Suprapubic skin (tissue), 4 donors: ENCODE data around the gene TMEM150C.

Source experiments
- POLR2A ChIP-seq, 2 donors: fragments of 450-650 bp; IDR thresholded peaks; one replicate each; pipeline ENCODE4 v1.6.1; 2017; ENCODE audit warnings: antibody characterized with exemption in 2 of 2, mild to moderate bottlenecking in 2 of 2, moderate library complexity in 2 of 2
- POLR2AphosphoS5 ChIP-seq, 3 donors: sonication (generic); formaldehyde crosslinking; IDR thresholded peaks; one replicate each; pipeline ENCODE4 v1.6.1; 2017; ENCODE audit warnings: antibody characterized with exemption in 3 of 3
- TF ChIP-seq, protein P1 (sequence below), 2 donors: fragments of 200-600 bp in 1 of 2; fragments of 450-650 bp in 1 of 2; sonication (generic) in 1 of 2; IDR thresholded peaks; one replicate each; pipeline ENCODE4 v1.5.1; 2016 to 2019; ENCODE audit warnings: antibody characterized with exemption in 2 of 2, mild to moderate bottlenecking in 1 of 2, moderate library complexity in 1 of 2

DNA sequence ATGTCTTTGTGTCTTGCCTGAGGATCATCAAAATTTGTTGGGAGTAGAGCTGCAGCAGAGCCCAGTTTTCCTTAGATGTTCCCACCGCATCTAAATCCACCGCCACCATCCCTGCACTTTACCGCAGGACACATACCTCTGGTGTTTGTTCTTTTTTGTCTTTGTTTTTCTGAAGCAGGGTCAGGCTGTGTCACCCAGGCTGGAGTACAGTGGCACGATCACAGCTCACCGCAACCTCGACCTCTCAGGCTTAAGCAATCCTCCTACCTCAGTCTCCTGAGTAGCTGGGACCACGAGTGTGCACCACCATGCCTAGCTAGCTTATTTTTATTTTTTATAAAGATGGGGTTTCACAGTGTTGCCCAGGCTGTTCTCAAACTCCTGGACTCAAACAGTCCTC lies 126.8 kb downstream of the TMEM150C start:
- TF ChIP-seq POLR2A (IDR thresholded peaks at IDR 0.05) (no peak), POLR2AphosphoS5 (IDR thresholded peaks at IDR 0.05) (no peak)
- TF ChIP-seq, protein P1, sequence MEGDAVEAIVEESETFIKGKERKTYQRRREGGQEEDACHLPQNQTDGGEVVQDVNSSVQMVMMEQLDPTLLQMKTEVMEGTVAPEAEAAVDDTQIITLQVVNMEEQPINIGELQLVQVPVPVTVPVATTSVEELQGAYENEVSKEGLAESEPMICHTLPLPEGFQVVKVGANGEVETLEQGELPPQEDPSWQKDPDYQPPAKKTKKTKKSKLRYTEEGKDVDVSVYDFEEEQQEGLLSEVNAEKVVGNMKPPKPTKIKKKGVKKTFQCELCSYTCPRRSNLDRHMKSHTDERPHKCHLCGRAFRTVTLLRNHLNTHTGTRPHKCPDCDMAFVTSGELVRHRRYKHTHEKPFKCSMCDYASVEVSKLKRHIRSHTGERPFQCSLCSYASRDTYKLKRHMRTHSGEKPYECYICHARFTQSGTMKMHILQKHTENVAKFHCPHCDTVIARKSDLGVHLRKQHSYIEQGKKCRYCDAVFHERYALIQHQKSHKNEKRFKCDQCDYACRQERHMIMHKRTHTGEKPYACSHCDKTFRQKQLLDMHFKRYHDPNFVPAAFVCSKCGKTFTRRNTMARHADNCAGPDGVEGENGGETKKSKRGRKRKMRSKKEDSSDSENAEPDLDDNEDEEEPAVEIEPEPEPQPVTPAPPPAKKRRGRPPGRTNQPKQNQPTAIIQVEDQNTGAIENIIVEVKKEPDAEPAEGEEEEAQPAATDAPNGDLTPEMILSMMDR (IDR thresholded peaks at IDR 0.05) = no peak
